Measurements from ENCODE around the gene PPP4R3C.
"Not testable (repeated sequence)": the region's sequence is repeated elsewhere in the genome, so short reads cannot be mapped to it uniquely, and the experiment has no call there.

Gene PPP4R3C

DNA sequence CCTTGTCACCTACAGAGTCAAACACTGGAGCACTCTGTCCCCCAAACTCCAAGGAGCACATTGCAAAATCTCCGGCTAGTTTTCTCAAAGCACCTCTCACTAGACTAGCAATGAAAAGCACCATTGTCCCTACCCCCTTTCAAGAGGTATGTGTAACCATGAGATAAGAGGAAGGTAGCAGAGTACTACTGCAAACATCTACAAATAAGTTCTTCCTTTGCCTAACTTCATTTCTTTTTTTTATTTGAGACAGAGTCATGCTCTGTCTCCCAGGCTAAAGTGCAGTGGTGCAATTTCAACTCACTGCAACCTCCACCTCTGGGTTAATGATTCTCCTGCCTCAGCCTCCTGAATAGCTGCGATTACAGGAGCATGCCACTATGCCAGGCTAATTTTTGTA, 17.7 kb downstream of the PPP4R3C start:
- TF ChIP-seq, protein P1, sequence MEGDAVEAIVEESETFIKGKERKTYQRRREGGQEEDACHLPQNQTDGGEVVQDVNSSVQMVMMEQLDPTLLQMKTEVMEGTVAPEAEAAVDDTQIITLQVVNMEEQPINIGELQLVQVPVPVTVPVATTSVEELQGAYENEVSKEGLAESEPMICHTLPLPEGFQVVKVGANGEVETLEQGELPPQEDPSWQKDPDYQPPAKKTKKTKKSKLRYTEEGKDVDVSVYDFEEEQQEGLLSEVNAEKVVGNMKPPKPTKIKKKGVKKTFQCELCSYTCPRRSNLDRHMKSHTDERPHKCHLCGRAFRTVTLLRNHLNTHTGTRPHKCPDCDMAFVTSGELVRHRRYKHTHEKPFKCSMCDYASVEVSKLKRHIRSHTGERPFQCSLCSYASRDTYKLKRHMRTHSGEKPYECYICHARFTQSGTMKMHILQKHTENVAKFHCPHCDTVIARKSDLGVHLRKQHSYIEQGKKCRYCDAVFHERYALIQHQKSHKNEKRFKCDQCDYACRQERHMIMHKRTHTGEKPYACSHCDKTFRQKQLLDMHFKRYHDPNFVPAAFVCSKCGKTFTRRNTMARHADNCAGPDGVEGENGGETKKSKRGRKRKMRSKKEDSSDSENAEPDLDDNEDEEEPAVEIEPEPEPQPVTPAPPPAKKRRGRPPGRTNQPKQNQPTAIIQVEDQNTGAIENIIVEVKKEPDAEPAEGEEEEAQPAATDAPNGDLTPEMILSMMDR (IDR thresholded peaks at IDR 0.05) = no peak
- no peak overlapping the region for H3K4me3 ChIP-seq
- no peak for DNase-seq (ENCODE audit: low spot score)
- H3K27ac ChIP-seq = no peak overlapping the region

DNA sequence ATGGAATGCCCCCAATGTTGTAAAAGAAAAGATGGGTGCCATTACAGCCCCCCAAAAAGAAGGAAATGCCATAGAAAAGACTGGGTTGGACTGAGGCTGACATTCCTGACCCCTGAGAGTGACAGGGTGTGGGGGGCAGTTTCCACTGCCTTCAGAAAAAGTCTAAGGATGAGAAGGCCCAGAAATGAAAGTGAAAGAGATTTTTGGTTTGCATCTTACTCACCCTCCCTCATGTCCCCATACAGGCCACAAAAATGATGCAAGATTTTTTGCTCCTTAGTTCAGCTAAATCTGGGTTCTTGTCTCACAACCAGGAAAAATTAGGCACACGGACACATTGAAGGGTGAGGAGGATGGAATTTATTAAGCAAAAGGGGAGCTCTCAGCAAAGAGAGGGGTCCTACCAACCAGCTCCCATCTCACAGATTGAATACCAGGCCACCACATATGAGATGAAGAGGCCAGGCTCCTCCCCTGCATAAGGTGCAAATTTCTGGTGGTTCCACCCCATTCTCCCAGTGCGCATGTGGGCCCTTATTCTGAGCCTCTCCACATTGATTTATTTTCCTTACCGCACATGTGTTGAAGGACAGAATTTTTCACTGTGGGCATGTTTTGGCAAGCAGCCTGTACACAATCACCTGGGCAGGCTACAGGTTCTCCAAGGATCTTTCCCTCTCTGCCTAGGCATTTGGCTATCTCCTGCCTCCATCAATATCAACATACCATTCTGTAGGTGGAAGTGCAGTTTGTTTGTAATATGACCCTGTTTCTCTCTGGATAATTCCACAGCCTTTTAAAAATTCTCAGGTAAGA, 18.8 kb downstream of the PPP4R3C start:
- Histone ChIP-seq H3K27ac (no peak overlapping the region), H3K4me3 (no peak overlapping the region)
- DNase-seq (ENCODE audit: low spot score) = no peak
- TF ChIP-seq, protein P1 (IDR thresholded peaks at IDR 0.05) = no peak

DNA sequence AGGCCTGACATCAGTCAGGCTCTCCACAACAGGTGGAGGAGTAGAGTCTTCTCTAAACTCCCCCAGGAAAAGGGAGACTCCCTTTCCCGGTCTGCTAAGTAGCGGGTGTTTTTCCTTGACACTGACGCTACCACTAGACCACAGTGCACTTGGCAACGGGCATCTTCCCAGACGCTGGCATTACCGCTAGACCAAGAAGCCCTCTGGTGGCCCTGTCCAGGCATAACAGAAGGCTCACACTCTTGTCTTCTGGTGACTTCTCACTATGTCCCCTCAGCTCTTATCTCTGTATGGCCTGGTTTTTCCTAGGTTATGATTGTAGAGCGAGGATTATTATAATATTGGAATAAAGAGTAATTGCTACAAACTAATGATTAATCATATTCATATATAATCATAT, 20.7 kb downstream of the PPP4R3C start:
- not testable (repeated sequence) for H3K27ac ChIP-seq; H3K4me3 ChIP-seq; DNase-seq (ENCODE audit: low spot score)

DNA sequence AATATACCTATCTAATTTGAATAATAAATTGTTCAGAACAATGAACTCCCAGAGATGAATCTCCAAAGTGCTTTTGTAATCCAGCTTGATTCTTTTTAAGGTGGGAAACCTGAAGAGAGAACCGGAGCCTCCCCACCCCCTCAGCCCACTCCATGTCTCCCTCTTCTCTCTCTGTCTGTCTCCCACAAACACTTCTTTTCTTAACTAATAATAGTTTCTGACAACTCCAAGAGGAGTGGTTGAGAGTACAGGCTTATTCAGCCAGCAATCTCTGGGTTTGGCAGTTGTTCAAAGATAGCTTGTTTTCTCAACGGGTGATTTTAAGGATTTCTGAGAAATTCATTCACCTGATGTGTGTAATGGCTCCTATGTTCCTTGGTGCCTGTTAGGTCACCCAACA, 23.4 kb downstream of the PPP4R3C start:
- DNase-seq (ENCODE audit: low spot score) = no peak
- TF ChIP-seq, protein P1 (IDR thresholded peaks at IDR 0.05) = no peak
- H3K27ac ChIP-seq = no peak overlapping the region

DNA sequence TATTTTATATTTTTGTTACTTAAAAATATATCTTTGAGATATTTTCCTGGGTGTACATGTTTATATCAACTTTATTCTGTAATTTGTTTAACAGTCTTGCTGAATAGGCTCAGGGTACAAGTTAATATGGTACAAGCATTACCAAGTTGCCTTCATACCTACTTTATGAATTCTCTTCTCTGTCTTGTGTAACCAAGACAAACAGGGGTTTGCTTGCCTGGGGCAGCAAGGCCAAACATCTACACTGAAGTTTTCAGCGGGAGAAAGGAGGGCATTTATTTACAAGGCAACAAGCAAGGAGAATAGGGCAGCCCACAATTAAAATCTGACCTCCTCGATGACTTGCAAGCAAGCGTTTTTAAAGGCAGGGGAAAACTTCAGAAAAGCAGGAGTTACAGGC, 24.2 kb downstream of the PPP4R3C start:
- no peak overlapping the region for H3K27ac ChIP-seq
- TF ChIP-seq, protein P1 (IDR thresholded peaks at IDR 0.05) = no peak
- no peak for DNase-seq (ENCODE audit: low spot score)
- H3K4me3 ChIP-seq = no peak overlapping the region

More for the DNA sequence above, 23.4 kb downstream of the PPP4R3C start:
- no peak overlapping the region for H3K4me3 ChIP-seq

DNA sequence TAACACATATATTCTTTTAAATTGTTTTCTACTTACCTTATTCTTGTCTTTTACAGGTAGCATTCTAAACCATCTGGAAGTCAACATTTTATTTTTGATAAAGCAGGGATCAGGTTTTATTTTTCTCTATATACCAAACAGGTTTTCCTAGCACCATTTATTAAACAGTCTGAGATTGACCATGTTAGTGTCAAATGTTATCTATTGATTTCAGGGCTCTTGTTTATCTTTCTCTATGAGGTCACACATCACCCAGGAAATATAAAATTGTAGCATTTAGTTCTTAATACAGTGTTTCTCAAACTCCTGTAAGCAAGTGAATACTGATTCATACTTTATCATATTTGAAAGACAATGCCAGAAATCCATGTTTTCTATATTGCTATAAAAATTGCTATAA, 28.1 kb downstream of the PPP4R3C start:
- TF ChIP-seq, protein P1 (IDR thresholded peaks at IDR 0.05) = no peak
- no peak overlapping the region for H3K27ac ChIP-seq
- no peak overlapping the region for H3K4me3 ChIP-seq
- no peak for DNase-seq (ENCODE audit: low spot score)

Measured in coronary artery (tissue), 2 donors.